ENCODE data around the gene HSPA4.
"Not testable (repeated sequence)": the region's sequence is repeated elsewhere in the genome, so short reads cannot be mapped to it uniquely, and the experiment has no call there.

The HSPA4 gene

GRCh38 chr5:133051542-133052316 lies at the start of gene HSPA4:
TSS of gene HSPA4 (plus strand) at chr5:133052013. CDS start at chr5:133052251, 238 bp downstream.
- peak; percentile 96 for DNase-seq (ENCODE audit: low read depth)

GRCh38 chr5:133006653-133007052 lies 45.2 kb upstream of the HSPA4 start:
- DNase-seq (ENCODE audit: low read depth) = no peak

GRCh38 chr5:133008455-133008854 lies 43.4 kb upstream of the HSPA4 start:
- not testable (repeated sequence) for DNase-seq (ENCODE audit: low read depth)

GRCh38 chr5:133015466-133015865 lies 36.3 kb upstream of the HSPA4 start:
- no peak for DNase-seq (ENCODE audit: low read depth)

GRCh38 chr5:133017964-133018363 lies 33.8 kb upstream of the HSPA4 start:
- DNase-seq (ENCODE audit: low read depth) = no peak

- DNase-seq (ENCODE audit: low read depth) = not testable (repeated sequence)
These were observed 32.3 kb upstream of the HSPA4 start for GRCh38 chr5:133019471-133019870.

- peak; percentile 88 for DNase-seq (ENCODE audit: low read depth)
These were observed 25.8 kb upstream of the HSPA4 start, which contains the start of gene ZCCHC10 for GRCh38 chr5:133025804-133026663. TSS of gene ZCCHC10 (minus strand) at chr5:133026549. CDS start at chr5:133026537, 12 bp downstream.

GRCh38 chr5:133026664-133027153 lies 25.1 kb upstream of the HSPA4 start:
- no peak for DNase-seq (ENCODE audit: low read depth)

- no peak for DNase-seq (ENCODE audit: low read depth)
These were observed 22.4 kb upstream of the HSPA4 start for GRCh38 chr5:133029416-133029815.

- DNase-seq (ENCODE audit: low read depth) = no peak
These were observed 21.3 kb upstream of the HSPA4 start for GRCh38 chr5:133030343-133031005.

- no peak for DNase-seq (ENCODE audit: low read depth)
These were observed 18.7 kb upstream of the HSPA4 start for GRCh38 chr5:133032852-133033742.

- DNase-seq (ENCODE audit: low read depth) = no peak
These were observed 17.7 kb upstream of the HSPA4 start for GRCh38 chr5:133034064-133034463.

GRCh38 chr5:133035224-133035623 lies 16.6 kb upstream of the HSPA4 start:
- no peak for DNase-seq (ENCODE audit: low read depth)

GRCh38 chr5:133036677-133037076 lies 15.1 kb upstream of the HSPA4 start:
- not testable (repeated sequence) for DNase-seq (ENCODE audit: low read depth)

- no peak for DNase-seq (ENCODE audit: low read depth)
These were observed 10.5 kb upstream of the HSPA4 start for GRCh38 chr5:133041157-133041784.

- no peak for DNase-seq (ENCODE audit: low read depth)
These were observed 9.9 kb upstream of the HSPA4 start for GRCh38 chr5:133041910-133042309.

GRCh38 chr5:133046560-133046959 lies 5.3 kb upstream of the HSPA4 start:
- DNase-seq (ENCODE audit: low read depth) = not testable (repeated sequence)

GRCh38 chr5:133047404-133047803 lies 4.4 kb upstream of the HSPA4 start:
- no peak for DNase-seq (ENCODE audit: low read depth)

GRCh38 chr5:133048993-133049725 lies 2.7 kb upstream of the HSPA4 start:
- no peak for DNase-seq (ENCODE audit: low read depth)

GRCh38 chr5:133049726-133050048 lies 2.1 kb upstream of the HSPA4 start:
- DNase-seq (ENCODE audit: low read depth) = no peak

Measured in stimulated activated CD4-positive, alpha-beta T cell treated with anti-CD3 and anti-CD28 coated beads, Interleukin-2, amount 100 ng/mL, for 4 hours (primary cell).